Heart left ventricle (tissue), 13 donors: Measurements from ENCODE around the gene TYSND1.

Experiments
- POLR2A ChIP-seq, 2 donors: fragments of 450-650 bp; IDR thresholded peaks; one replicate each; pipeline ENCODE4 v1.6.1; 2017; ENCODE audit warnings: antibody characterized with exemption in 2 of 2, mild to moderate bottlenecking in 2 of 2, moderate library complexity in 2 of 2
- TF ChIP-seq, protein P1 (sequence below), 12 donors: fragments of 200-600 bp; sonication (generic) in 4 of 12; IDR thresholded peaks; one replicate each; pipeline versions ENCODE4 v1.5.0 to v1.8.0; 2018 to 2022; ENCODE audit warnings: antibody characterized with exemption in 12 of 12, mild to moderate bottlenecking in 5 of 12
- donor health status: ischemic (EF 13 %, LVEDD 7.1; RV severe dilation, severe dysfunction).
- donor health status: DM: no; HTN: yes; CAD: no.
- donor health status: DM: no; HTN: no; CAD: no.
- donor health status: ischemic (EF 25% LVEDD 6.9; RV normal size, moderate dysfunction).
- donor health status: ischemic (EF 25% LVEDD 5.7; RV mildly dilated, moderate dysfunction).
- donor health status: ischemic (EF 35%, LVEDD 5.7; RV mildly dilated, moderate dysfunction).
- donor health status: nonischemic (EF 11% LVEDD 7.7; RV severe dilation, severe dysfunction).
- donor health status: DM: yes; HTN: yes; CAD: no.
- donor health status: PGD.
- donor health status: ischemic (EF 29% LVEDD 5.4; RV normal size, mild dysfunction).
- donor health status: nonischemic (EF 23%, LVEDD 6.1; RV moderate dilation, normal function).

DNA sequence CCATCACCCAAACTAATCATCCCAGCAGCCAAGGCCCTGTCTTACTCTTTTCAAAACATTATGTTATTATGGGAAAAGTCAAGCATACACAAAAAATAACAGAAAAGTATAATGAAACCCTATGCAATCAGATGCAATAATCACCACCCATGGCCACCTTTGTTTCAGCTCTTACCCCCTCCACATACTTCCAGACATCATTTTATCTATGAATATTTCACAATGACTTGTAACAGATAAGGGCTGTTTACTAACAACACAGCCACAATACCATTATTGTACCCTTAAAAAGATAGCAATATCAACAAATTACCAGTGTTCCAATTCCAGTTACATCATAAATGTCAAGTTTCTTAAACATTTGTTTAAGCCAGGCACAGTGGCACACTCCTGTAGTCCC, 49.0 kb downstream of the TYSND1 start:
- TF ChIP-seq, protein P1, sequence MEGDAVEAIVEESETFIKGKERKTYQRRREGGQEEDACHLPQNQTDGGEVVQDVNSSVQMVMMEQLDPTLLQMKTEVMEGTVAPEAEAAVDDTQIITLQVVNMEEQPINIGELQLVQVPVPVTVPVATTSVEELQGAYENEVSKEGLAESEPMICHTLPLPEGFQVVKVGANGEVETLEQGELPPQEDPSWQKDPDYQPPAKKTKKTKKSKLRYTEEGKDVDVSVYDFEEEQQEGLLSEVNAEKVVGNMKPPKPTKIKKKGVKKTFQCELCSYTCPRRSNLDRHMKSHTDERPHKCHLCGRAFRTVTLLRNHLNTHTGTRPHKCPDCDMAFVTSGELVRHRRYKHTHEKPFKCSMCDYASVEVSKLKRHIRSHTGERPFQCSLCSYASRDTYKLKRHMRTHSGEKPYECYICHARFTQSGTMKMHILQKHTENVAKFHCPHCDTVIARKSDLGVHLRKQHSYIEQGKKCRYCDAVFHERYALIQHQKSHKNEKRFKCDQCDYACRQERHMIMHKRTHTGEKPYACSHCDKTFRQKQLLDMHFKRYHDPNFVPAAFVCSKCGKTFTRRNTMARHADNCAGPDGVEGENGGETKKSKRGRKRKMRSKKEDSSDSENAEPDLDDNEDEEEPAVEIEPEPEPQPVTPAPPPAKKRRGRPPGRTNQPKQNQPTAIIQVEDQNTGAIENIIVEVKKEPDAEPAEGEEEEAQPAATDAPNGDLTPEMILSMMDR (IDR thresholded peaks at IDR 0.05), result no peak
- no peak for TF ChIP-seq POLR2A (IDR thresholded peaks at IDR 0.05)
